ENCODE measurements around the gene KRT36. TPM values are rescaled to one million over a fixed set of nuclear protein-coding genes. Genes with fewer than 3 reads are reported as not detected.

KRT36 gene
- total RNA-seq, 6 donors from 2014 or later = not detected

GRCh38 chr17:41537614-41537954 is 47.9 kb upstream of the KRT36 start:
- no peak for ATAC-seq (ENCODE audit: low FRiP score in 2 of 2)
- 84 to 89% methylated on average over 6 to 7 of the region's 7 CpGs for WGBS, 2 donors
- Histone ChIP-seq H3K4me1 (peaks cover 0 to 7% (median 2%) of the 10 kb centered on the region in 4 donors), H3K9me3 (no peaks in the 10 kb centered on the region), H3K27ac (peak overlapping the region in 1 of 4 donors; percentile 17), H3K4me3 (no peak overlapping the region), H3K27me3 (no peaks in the 10 kb centered on the region), H3K36me3 (no peaks in the 10 kb centered on the region)
- TF ChIP-seq EP300 (IDR thresholded peaks at IDR 0.05) (no peak), POLR2A (IDR thresholded peaks at IDR 0.05) (no peak)
- DNase-seq = no peak

GRCh38 chr17:41536741-41537613 is 47.3 kb upstream of the KRT36 start:
- WGBS, 2 donors = 78 to 89% methylated on average over 7 of the region's 7 CpGs
- TF ChIP-seq EP300 (IDR thresholded peaks at IDR 0.05) (no peak), POLR2AphosphoS5 (IDR thresholded peaks at IDR 0.05) (no peak), POLR2A (IDR thresholded peaks at IDR 0.05) (no peak)
- TF ChIP-seq, protein P1, sequence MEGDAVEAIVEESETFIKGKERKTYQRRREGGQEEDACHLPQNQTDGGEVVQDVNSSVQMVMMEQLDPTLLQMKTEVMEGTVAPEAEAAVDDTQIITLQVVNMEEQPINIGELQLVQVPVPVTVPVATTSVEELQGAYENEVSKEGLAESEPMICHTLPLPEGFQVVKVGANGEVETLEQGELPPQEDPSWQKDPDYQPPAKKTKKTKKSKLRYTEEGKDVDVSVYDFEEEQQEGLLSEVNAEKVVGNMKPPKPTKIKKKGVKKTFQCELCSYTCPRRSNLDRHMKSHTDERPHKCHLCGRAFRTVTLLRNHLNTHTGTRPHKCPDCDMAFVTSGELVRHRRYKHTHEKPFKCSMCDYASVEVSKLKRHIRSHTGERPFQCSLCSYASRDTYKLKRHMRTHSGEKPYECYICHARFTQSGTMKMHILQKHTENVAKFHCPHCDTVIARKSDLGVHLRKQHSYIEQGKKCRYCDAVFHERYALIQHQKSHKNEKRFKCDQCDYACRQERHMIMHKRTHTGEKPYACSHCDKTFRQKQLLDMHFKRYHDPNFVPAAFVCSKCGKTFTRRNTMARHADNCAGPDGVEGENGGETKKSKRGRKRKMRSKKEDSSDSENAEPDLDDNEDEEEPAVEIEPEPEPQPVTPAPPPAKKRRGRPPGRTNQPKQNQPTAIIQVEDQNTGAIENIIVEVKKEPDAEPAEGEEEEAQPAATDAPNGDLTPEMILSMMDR (IDR thresholded peaks at IDR 0.05) = no peak
- no peak overlapping the region for H3K4me3 ChIP-seq
- H3K4me1 ChIP-seq = peaks cover 0 to 7% (median 2%) of the 10 kb centered on the region in 4 donors
- H3K27ac ChIP-seq = no peak overlapping the region
- DNase-seq = no peak
- H3K9me3 ChIP-seq = no peaks in the 10 kb centered on the region
- H3K27me3 ChIP-seq = no peaks in the 10 kb centered on the region
- ATAC-seq (ENCODE audit: low FRiP score in 2 of 2) = no peak
- no peaks in the 10 kb centered on the region for H3K36me3 ChIP-seq

- no peak for TF ChIP-seq POLR2A (IDR thresholded peaks at IDR 0.05)
- no peak for TF ChIP-seq POLR2AphosphoS5 (IDR thresholded peaks at IDR 0.05)
- no peak for TF ChIP-seq EP300 (IDR thresholded peaks at IDR 0.05)
- TF ChIP-seq, protein P1 (IDR thresholded peaks at IDR 0.05) = no peak
- DNase-seq (peak in 1 of 2 donors; percentile 65), ATAC-seq (ENCODE audit: low FRiP score in 2 of 2) (peak in 1 of 2 donors; percentile 17)
- H3K27ac ChIP-seq = no peak overlapping the region
- 38 to 60% methylated on average over 7 to 15 of the region's 15 CpGs for WGBS, 2 donors
- no peak overlapping the region for H3K4me3 ChIP-seq
- H3K4me1 ChIP-seq = peaks cover 0 to 7% (median 2%) of the 10 kb centered on the region in 4 donors
- no peaks in the 10 kb centered on the region for H3K9me3 ChIP-seq
- H3K36me3 ChIP-seq = no peaks in the 10 kb centered on the region
- H3K27me3 ChIP-seq = no peaks in the 10 kb centered on the region
Measured at GRCh38 chr17:41535764-41536481, 46.2 kb upstream of the KRT36 start.

DNA sequence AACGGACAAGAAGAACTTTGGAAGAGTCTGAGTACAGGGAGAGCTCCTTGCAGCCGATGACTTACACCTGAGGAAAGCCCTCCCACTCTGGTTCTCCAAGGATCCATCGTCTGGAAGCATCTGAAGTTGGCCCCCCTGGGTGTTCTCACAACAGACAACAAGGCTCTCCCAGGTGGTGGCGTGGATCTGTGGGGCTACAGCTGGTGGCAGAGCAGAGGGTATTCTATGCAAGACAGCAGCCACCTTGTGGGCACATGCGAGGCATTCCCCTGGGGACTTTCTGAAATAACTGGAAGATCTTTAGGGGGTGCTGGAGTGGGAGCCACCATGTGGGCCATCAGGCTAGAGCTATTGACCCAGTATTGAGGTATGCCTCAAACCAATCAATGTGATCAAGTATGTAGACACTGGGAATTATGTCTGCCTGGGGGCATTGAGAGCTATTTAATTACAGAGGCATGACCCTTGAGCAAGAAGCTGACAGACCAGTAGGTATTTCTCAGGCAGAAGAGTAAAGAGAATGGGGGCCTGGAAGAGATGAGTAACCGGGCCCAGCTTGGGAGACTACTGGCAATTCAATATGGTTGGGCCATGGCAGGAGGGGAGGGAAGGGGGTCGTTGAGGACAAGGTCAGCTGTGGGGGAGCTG is 45.3 kb upstream of the KRT36 start:
- DNase-seq (no peak), ATAC-seq (ENCODE audit: low FRiP score in 2 of 2) (no peak)
- Histone ChIP-seq H3K27me3 (no peaks in the 10 kb centered on the region), H3K36me3 (no peaks in the 10 kb centered on the region), H3K9me3 (no peaks in the 10 kb centered on the region), H3K4me3 (no peak overlapping the region), H3K27ac (no peak overlapping the region), H3K4me1 (peaks cover 0 to 10% (median 4%) of the 10 kb centered on the region in 4 donors)
- TF ChIP-seq, protein P1 (IDR thresholded peaks at IDR 0.05) = no peak
- WGBS, 2 donors = 62 to 72% methylated on average over 6 to 7 of the region's 7 CpGs

DNA sequence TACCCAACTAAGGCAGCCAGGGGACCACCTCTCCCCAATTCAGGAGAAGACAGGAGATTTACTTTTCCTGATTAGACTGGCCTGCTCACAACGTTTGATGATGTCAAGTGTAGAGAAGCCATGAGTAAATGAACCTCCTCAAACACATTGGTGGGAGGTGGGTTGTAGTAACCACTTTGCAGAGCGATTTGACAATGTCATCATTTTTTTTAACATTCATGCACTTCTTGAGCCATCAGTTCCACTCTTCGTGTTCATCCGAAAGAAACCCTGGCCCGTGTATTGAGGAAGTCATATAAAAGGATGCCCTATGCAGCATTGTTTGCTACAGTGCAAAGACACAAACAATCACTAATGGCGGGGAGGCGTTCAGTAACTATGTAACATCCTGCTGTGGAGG is 43.9 kb upstream of the KRT36 start:
- peaks cover 0 to 23% (median 11%) of the 10 kb centered on the region in 4 donors for H3K4me1 ChIP-seq
- H3K4me3 ChIP-seq = no peak overlapping the region
- WGBS, 2 donors = 81 to 83% methylated on average over 6 to 7 of the region's 7 CpGs
- no peak overlapping the region for H3K27ac ChIP-seq
- DNase-seq (no peak), ATAC-seq (ENCODE audit: low FRiP score in 2 of 2) (no peak)
- TF ChIP-seq POLR2A (IDR thresholded peaks at IDR 0.05) (no peak), EP300 (IDR thresholded peaks at IDR 0.05) (no peak), POLR2AphosphoS5 (IDR thresholded peaks at IDR 0.05) (no peak)
- TF ChIP-seq, protein P1 (IDR thresholded peaks at IDR 0.05) = no peak
- H3K27me3 ChIP-seq = no peaks in the 10 kb centered on the region
- no peaks in the 10 kb centered on the region for H3K36me3 ChIP-seq
- H3K9me3 ChIP-seq = no peaks in the 10 kb centered on the region

All from upper lobe of left lung (tissue), 6 donors.